Hepatocyte (in vitro differentiated cells): Measurements from ENCODE around the gene STXBP6. TPM values are rescaled to one million over a fixed set of nuclear protein-coding genes. Genes with fewer than 3 reads are reported as not detected.

Experiments used
- DNase-seq: peaks from one replicate; pipeline ENCODE4 v3.0.0-alpha.2; 2016; ENCODE audit warnings: low spot score
- H2AFZ ChIP-seq: fragments of 200-600 bp; sonication (generic); 2 replicates; pipeline ENCODE4 v1.6.0; 2016; ENCODE audit warnings: antibody characterized with exemption, mild to moderate bottlenecking
- H3K27ac ChIP-seq: fragments of 200-600 bp; sonication (generic); 2 replicates; pipeline ENCODE4 v1.5.1; 2016; ENCODE audit warnings: mild to moderate bottlenecking
- H3K27me3 ChIP-seq: fragments of 200-600 bp; sonication (generic); 2 replicates; pipeline ENCODE4 v1.6.1; 2016
- H3K36me3 ChIP-seq: fragments of 200-600 bp; sonication (generic); replicated peaks from 2 replicates; pipeline ENCODE4 v1.5.1; 2016; ENCODE audit warnings: low read depth; ENCODE audit not compliant: insufficient read depth
- H3K4me1 ChIP-seq: fragments of 200-600 bp; sonication (generic); 2 replicates; pipeline ENCODE4 v1.5.1; 2016; ENCODE audit warnings: mild to moderate bottlenecking, moderate library complexity; ENCODE audit not compliant: insufficient read depth
- H3K4me2 ChIP-seq: fragments of 200-600 bp; sonication (generic); 2 replicates; pipeline ENCODE4 v1.6.0; 2016
- H3K4me3 ChIP-seq: fragments of 200-600 bp; sonication (generic); 2 replicates; pipeline ENCODE4 v1.5.1; 2016; ENCODE audit warnings: mild to moderate bottlenecking
- H3K79me2 ChIP-seq: fragments of 200-600 bp; sonication (generic); 2 replicates; pipeline ENCODE4 v1.6.0; 2017; ENCODE audit warnings: mild to moderate bottlenecking
- H3K9me2 ChIP-seq: fragments of 200-600 bp; sonication (generic); replicated peaks from 2 replicates; pipeline ENCODE4 v1.6.0; 2017; ENCODE audit warnings: mild to moderate bottlenecking; ENCODE audit not compliant: insufficient read depth
- H3K9me3 ChIP-seq: fragments of 200-600 bp; sonication (generic); 2 replicates; pipeline ENCODE4 v1.5.1; 2016; ENCODE audit warnings: low read depth, mild to moderate bottlenecking
- H4K20me1 ChIP-seq: fragments of 200-600 bp; sonication (generic); 2 replicates; pipeline ENCODE4 v1.6.0; 2016; ENCODE audit warnings: mild to moderate bottlenecking; ENCODE audit not compliant: insufficient read depth, poor library complexity, severe bottlenecking
- EZH2 ChIP-seq: fragments of 200-600 bp; sonication (generic); IDR thresholded peaks from 2 replicates; pipeline ENCODE4 v1.6.1; 2016; ENCODE audit warnings: antibody characterized with exemption, mild to moderate bottlenecking, borderline replicate concordance
- EZH2phosphoT487 ChIP-seq: fragments of 200-600 bp; sonication (generic); IDR thresholded peaks from one replicate; pipeline ENCODE4 v1.6.1; 2018; ENCODE audit warnings: antibody characterized with exemption, mild to moderate bottlenecking, low read depth, moderate library complexity; ENCODE audit not compliant: unreplicated experiment, severe bottlenecking
- WGBS: methylation state at CpG from one replicate; pipeline ENCODE4 v1.1.6; 2016; ENCODE audit warnings: low lambda C conversion rate; ENCODE audit errors: missing lambda C conversion rate; 5-methylcytosine and 5-hydroxymethylcytosine counted together
- polyA plus RNA-seq: library from polyadenylated mRNA; unstranded; fragments of >200 nt; fragmentation: Nextera tagmentation; extraction: Ambion mirVana; gene quantifications from 2 replicates; pipeline ENCODE4 v1.2.1, GENCODE V29; 2016
- total RNA-seq: library from RNA; depleted of rRNA; stranded (reverse); fragments of >200 nt; gene quantifications from 2 replicates; pipeline ENCODE4 v1.2.3, GENCODE V29; 2014
- TF ChIP-seq, protein P1 (sequence below): fragments of 200-600 bp; sonication (generic); IDR thresholded peaks from 2 replicates; pipeline ENCODE4 v1.5.1; 2016; ENCODE audit warnings: antibody characterized with exemption, mild to moderate bottlenecking; ENCODE audit not compliant: poor library complexity

Gene STXBP6
- total and polyA plus RNA-seq, 2 experiments from 2014 or later = 34.1 to 44.9 TPM

DNA sequence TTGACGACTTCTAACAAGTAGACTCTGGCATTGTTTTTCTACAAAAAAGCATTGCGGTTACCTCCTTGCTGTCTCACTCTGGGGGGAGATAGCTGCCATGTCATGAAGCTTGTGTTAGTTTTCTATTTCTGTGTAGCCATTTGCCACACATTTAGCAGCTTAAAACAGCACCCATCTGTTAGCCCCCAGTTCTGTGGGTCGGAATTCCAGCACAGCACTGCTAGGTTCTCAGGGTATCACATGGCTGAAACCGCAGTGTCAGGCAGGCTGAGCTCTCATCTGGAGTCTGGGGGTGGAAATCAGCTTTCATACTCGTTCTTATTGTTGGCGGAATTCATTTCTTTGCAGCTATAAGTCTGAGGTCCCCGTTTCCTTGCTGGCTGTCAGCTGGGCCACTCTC lies 19.9 kb upstream of the STXBP6 start:
- no peaks in the 10 kb centered on the region for H3K4me1 ChIP-seq
- H3K4me3 ChIP-seq = no peak overlapping the region
- 89% methylated on average over 7 of the region's 7 CpGs for WGBS
- H3K9me2 ChIP-seq = no peaks in the 10 kb centered on the region
- TF ChIP-seq, protein P1, sequence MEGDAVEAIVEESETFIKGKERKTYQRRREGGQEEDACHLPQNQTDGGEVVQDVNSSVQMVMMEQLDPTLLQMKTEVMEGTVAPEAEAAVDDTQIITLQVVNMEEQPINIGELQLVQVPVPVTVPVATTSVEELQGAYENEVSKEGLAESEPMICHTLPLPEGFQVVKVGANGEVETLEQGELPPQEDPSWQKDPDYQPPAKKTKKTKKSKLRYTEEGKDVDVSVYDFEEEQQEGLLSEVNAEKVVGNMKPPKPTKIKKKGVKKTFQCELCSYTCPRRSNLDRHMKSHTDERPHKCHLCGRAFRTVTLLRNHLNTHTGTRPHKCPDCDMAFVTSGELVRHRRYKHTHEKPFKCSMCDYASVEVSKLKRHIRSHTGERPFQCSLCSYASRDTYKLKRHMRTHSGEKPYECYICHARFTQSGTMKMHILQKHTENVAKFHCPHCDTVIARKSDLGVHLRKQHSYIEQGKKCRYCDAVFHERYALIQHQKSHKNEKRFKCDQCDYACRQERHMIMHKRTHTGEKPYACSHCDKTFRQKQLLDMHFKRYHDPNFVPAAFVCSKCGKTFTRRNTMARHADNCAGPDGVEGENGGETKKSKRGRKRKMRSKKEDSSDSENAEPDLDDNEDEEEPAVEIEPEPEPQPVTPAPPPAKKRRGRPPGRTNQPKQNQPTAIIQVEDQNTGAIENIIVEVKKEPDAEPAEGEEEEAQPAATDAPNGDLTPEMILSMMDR = no peak
- TF ChIP-seq EZH2 (no peak), EZH2phosphoT487 (no peak)
- no peaks in the 10 kb centered on the region for H3K79me2 ChIP-seq
- no peaks in the 10 kb centered on the region for H4K20me1 ChIP-seq
- H2AFZ ChIP-seq = no peak overlapping the region
- no peaks in the 10 kb centered on the region for H3K9me3 ChIP-seq
- H3K36me3 ChIP-seq = no peaks in the 10 kb centered on the region
- no peak for DNase-seq
- H3K4me2 ChIP-seq = no peak overlapping the region
- no peak overlapping the region for H3K27ac ChIP-seq
- no peaks in the 10 kb centered on the region for H3K27me3 ChIP-seq

DNA sequence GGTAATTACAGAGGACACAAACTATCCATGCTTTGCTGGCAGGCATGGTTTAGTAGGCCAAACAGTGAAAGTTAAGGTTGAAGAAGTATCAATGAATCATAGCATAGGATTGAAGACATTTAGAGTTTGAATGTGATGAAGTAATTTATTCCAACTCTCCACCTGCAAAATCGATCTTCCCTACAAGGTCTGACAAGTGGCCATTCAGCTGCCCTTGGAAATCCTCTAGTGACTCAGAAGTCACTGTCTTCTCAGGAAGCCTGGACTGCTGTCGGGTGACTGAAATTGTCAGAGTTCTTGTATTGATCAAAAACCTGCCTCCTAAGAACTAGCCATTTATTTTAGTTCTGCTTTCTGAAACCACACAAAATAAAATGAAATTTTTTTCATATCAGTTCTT lies 17.7 kb upstream of the STXBP6 start:
- TF ChIP-seq EZH2 = no peak
- TF ChIP-seq EZH2phosphoT487 = no peak
- TF ChIP-seq, protein P1 = no peak
- no peaks in the 10 kb centered on the region for H4K20me1 ChIP-seq
- no peaks in the 10 kb centered on the region for H3K9me3 ChIP-seq
- no peak overlapping the region for H2AFZ ChIP-seq
- H3K27me3 ChIP-seq = no peaks in the 10 kb centered on the region
- no peaks in the 10 kb centered on the region for H3K79me2 ChIP-seq
- no peak overlapping the region for H3K4me3 ChIP-seq
- no peaks in the 10 kb centered on the region for H3K9me2 ChIP-seq
- H3K36me3 ChIP-seq = no peaks in the 10 kb centered on the region
- H3K27ac ChIP-seq = no peak overlapping the region
- no peaks in the 10 kb centered on the region for H3K4me1 ChIP-seq
- no peak for DNase-seq
- 94% methylated on average over 2 of the region's 2 CpGs for WGBS
- H3K4me2 ChIP-seq = no peak overlapping the region

DNA sequence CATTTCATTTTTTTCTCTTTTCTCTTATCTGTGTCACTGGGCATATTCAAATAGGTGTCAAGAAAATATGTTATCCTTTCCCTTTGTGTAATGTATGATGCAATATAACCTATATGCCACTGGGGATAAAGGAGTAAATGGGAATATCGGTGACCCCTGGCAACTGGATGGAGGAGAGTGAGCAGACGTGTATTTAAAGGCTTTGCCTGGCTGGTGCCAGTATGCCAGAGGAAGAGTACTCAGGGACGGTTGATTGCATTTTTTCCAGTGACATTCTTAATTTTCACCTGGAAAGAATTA lies 12.0 kb upstream of the STXBP6 start:
- no peaks in the 10 kb centered on the region for H3K9me2 ChIP-seq
- no peaks in the 10 kb centered on the region for H3K4me1 ChIP-seq
- no peaks in the 10 kb centered on the region for H4K20me1 ChIP-seq
- H3K9me3 ChIP-seq = no peaks in the 10 kb centered on the region
- WGBS = 75% methylated on average over 3 of the region's 3 CpGs
- H2AFZ ChIP-seq = no peak overlapping the region
- no peaks in the 10 kb centered on the region for H3K36me3 ChIP-seq
- TF ChIP-seq EZH2phosphoT487 (no peak), EZH2 (no peak)
- TF ChIP-seq, protein P1 = no peak
- no peak overlapping the region for H3K27ac ChIP-seq
- H3K27me3 ChIP-seq = no peaks in the 10 kb centered on the region
- H3K79me2 ChIP-seq = no peaks in the 10 kb centered on the region
- no peak for DNase-seq
- no peak overlapping the region for H3K4me2 ChIP-seq
- H3K4me3 ChIP-seq = no peak overlapping the region

DNA sequence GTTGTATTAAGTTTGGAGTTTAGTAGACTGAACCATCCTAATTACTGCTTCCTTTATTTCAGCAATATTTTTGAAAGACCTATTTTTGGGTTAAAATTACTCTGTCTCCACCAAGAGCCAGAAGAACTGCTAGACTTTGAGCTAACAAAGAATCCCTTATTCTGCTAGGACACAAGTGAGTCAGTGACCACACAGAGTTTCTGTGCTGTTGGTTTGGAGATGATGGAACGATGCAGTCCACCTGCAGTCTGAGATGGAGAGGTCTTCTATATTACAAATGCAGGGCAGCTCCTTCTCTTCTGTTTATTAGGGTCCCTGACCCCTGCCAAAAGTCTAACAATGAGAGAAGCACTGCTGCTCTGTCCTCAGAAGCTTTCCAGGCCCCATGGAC lies 6.7 kb upstream of the STXBP6 start:
- WGBS = 90% methylated on average over 1 of the region's 1 CpG
- Histone ChIP-seq H3K9me2 (no peaks in the 10 kb centered on the region), H3K27ac (no peak overlapping the region), H3K4me2 (no peak overlapping the region), H4K20me1 (no peaks in the 10 kb centered on the region), H2AFZ (no peak overlapping the region), H3K79me2 (peaks cover 3% of the 10 kb centered on the region), H3K9me3 (no peaks in the 10 kb centered on the region), H3K4me1 (no peaks in the 10 kb centered on the region), H3K36me3 (no peaks in the 10 kb centered on the region), H3K27me3 (no peaks in the 10 kb centered on the region), H3K4me3 (no peak overlapping the region)
- TF ChIP-seq EZH2phosphoT487 (no peak), EZH2 (no peak)
- TF ChIP-seq, protein P1 = no peak
- no peak for DNase-seq
